Thoracic aorta (tissue), 2 donors: ENCODE results near the gene GPN2. TPM values are rescaled to one million over a fixed set of nuclear protein-coding genes. Genes with fewer than 3 reads are reported as not detected.

Experiments
- ATAC-seq: fragments of 150-250 bp; one replicate; pipeline ENCODE4 v1.8.0; 2017; ENCODE audit warnings: low read depth; ENCODE audit not compliant: insufficient number of reproducible peaks, low FRiP score
- DNase-seq: peaks from one replicate; pipeline ENCODE4 v3.0.0-alpha.2; 2020; ENCODE audit warnings: low spot score
- H3K27ac ChIP-seq, 2 donors: fragments of 200-600 bp; sonication (generic); 1 replicate in 1 of 2; 2 replicates in 1 of 2; pipeline ENCODE4 v1.5.1; 2016; ENCODE audit warnings: mild to moderate bottlenecking in 2 of 2, moderate library complexity in 2 of 2
- H3K27me3 ChIP-seq: fragments of 200-600 bp; sonication (generic); replicated peaks from 2 replicates; pipeline ENCODE4 v1.6.0; 2016; ENCODE audit warnings: mild to moderate bottlenecking; ENCODE audit not compliant: insufficient read depth
- H3K36me3 ChIP-seq: fragments of 200-600 bp; sonication (generic); one replicate; pipeline ENCODE4 v1.5.1; 2016
- H3K4me1 ChIP-seq, 2 donors: fragments of 200-600 bp; sonication (generic); 1 replicate in 1 of 2; 2 replicates in 1 of 2; pipeline versions ENCODE4 v1.5.1 to v1.6.0; 2016; ENCODE audit warnings: low read depth in 2 of 2, mild to moderate bottlenecking in 1 of 2; ENCODE audit not compliant: control insufficient read depth in 1 of 2
- H3K4me3 ChIP-seq: fragments of 200-600 bp; sonication (generic); 2 replicates; pipeline ENCODE4 v1.5.1; 2016; ENCODE audit warnings: mild to moderate bottlenecking
- H3K9me3 ChIP-seq: fragments of 200-600 bp; sonication (generic); 2 replicates; pipeline ENCODE4 v1.5.1; 2016
- CTCF ChIP-seq: fragments of 200-600 bp; sonication (generic); IDR thresholded peaks from one replicate; pipeline ENCODE4 v1.5.1; 2019; ENCODE audit warnings: antibody characterized with exemption
- total RNA-seq, 2 donors: library from RNA; depleted of rRNA; stranded (reverse); fragments of >200 nt; gene quantifications; one replicate each; pipeline versions ENCODE4 v1.1.0 to v1.2.3, GENCODE V29; 2016

Gene GPN2
- total RNA-seq, 2 donors from 2014 or later: 8.8 to 15.0 TPM

GRCh38 chr1:26829184-26829911, 60.7 kb downstream of the GPN2 start:
- Histone ChIP-seq H3K27me3 (no peaks in the 10 kb centered on the region), H3K4me3 (no peak overlapping the region), H3K36me3 (peaks cover 19% of the 10 kb centered on the region), H3K4me1 (peaks cover 14 to 37% of the 10 kb centered on the region in 2 donors), H3K27ac (no peak overlapping the region), H3K9me3 (no peaks in the 10 kb centered on the region)
- DNase-seq (no peak), ATAC-seq (no peak)
- no peak for TF ChIP-seq CTCF

DNA sequence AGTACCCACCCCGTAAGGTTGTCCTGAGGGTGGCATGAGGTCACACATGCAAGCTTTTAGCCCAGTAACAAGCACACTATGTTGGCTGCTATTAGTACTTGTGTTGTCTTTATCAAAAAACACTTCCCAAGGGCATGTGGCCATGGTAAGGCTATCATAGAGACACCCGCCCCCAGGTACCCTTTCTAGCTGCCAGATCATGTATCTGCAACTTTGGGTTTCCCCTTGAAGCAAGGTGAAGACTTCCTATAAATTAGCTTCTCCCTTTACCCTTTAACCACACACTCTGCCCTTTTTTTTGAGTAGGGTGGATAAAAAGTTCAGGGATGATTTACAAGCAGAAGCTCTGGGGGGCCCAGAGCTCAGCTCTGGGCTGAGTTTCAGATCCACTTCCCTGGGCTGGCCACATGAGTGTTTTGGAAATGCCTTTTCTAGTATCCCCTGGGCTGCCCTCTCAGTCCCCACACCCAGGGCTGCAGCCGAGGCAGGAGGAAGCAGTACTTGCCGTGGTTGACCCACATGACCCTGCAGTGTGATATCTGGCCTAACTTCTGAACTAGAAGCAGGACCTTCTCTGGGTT, 61.6 kb downstream of the GPN2 start:
- DNase-seq: no peak
- Histone ChIP-seq H3K4me1 (peaks cover 14 to 37% of the 10 kb centered on the region in 2 donors), H3K27me3 (no peaks in the 10 kb centered on the region), H3K9me3 (no peaks in the 10 kb centered on the region), H3K27ac (peak overlapping the region in 1 of 2 donors; percentile 31), H3K36me3 (peaks cover 12% of the 10 kb centered on the region), H3K4me3 (no peak overlapping the region)
- no peak for ATAC-seq
- no peak for TF ChIP-seq CTCF

GRCh38 chr1:26827663-26828062, 62.4 kb downstream of the GPN2 start:
- peaks cover 14 to 37% of the 10 kb centered on the region in 2 donors for H3K4me1 ChIP-seq
- peak overlapping the region; percentile 83 for H3K4me3 ChIP-seq
- peak overlapping the region; percentile 1 to 64 for H3K27ac ChIP-seq
- H3K9me3 ChIP-seq: no peaks in the 10 kb centered on the region
- ATAC-seq: no peak
- H3K27me3 ChIP-seq: no peaks in the 10 kb centered on the region
- TF ChIP-seq CTCF: no peak
- DNase-seq: no peak
- H3K36me3 ChIP-seq: peaks cover 4% of the 10 kb centered on the region

GRCh38 chr1:26827106-26827604, 62.9 kb downstream of the GPN2 start:
- Histone ChIP-seq H3K27ac (peak overlapping the region; percentile 1 to 64), H3K36me3 (no peaks in the 10 kb centered on the region), H3K4me1 (peaks cover 14 to 37% of the 10 kb centered on the region in 2 donors), H3K4me3 (peak overlapping the region; percentile 83), H3K27me3 (no peaks in the 10 kb centered on the region), H3K9me3 (no peaks in the 10 kb centered on the region)
- DNase-seq: no peak
- no peak for ATAC-seq
- no peak for TF ChIP-seq CTCF

- TF ChIP-seq CTCF: peak; percentile 24
- ATAC-seq (peak; percentile 47), DNase-seq (no peak)
- Histone ChIP-seq H3K4me3 (peak within 1 kb of the TSS; percentile 83), H3K9me3 (no peaks in the 10 kb centered on the region), H3K36me3 (no peaks in the 10 kb centered on the region), H3K27me3 (no peaks in the 10 kb centered on the region), H3K4me1 (peaks cover 14 to 37% of the 10 kb centered on the region in 2 donors), H3K27ac (peak within 1 kb of the TSS; percentile 65 to 66)
Observed at GRCh38 chr1:26826261-26827105, 63.6 kb downstream of the GPN2 start, which contains the start of gene ZDHHC18. Gene ZDHHC18 (plus strand): TSS chr1:26826688. CDS start chr1:26826805, 117 bp downstream.
